ENCODE measurements around the gene IRF4.
"Not testable (repeated sequence)": the region's sequence is repeated elsewhere in the genome, so short reads cannot be mapped to it uniquely, and the experiment has no call there.

The IRF4 gene

DNA sequence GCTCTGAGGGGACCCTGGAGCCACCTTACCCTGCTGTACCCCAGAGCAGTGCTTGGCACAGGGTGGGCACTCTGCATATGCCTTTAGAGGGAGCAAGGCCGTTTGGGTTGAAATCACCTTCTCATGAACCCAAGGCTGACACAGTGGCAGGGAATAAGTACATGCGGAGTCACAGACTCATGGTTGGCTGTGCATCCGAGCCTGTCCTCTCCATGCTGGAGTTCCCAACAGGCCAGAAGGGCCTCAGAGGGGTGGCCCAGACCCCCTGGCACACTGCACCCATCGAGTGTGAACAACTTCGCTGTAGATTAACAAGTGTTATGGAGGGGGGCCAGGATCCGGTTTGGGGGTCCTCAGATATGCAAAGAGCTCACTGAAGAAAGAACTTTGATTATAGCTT, 21.0 kb upstream of the IRF4 start:
- H3K27me3 ChIP-seq (ENCODE audit: low read depth, low read length): peaks cover 5% of the 10 kb centered on the region
- no peak overlapping the region for H3K27ac ChIP-seq (ENCODE audit: low read length)
- H3K4me3 ChIP-seq (ENCODE audit: low read depth in 1 of 2, low read length in 2 of 2): no peak overlapping the region
- H3K9me3 ChIP-seq (ENCODE audit: control insufficient read depth in 1 of 2, low read length in 2 of 2): no peaks in the 10 kb centered on the region
- peaks cover 0 to 4% of the 10 kb centered on the region in 2 donors for H3K4me1 ChIP-seq (ENCODE audit: control insufficient read depth in 1 of 2, insufficient read depth in 2 of 2, low read length in 2 of 2)
- no peaks in the 10 kb centered on the region for H3K36me3 ChIP-seq (ENCODE audit: control insufficient read depth in 1 of 2, insufficient read depth in 2 of 2, low read length in 2 of 2)

DNA sequence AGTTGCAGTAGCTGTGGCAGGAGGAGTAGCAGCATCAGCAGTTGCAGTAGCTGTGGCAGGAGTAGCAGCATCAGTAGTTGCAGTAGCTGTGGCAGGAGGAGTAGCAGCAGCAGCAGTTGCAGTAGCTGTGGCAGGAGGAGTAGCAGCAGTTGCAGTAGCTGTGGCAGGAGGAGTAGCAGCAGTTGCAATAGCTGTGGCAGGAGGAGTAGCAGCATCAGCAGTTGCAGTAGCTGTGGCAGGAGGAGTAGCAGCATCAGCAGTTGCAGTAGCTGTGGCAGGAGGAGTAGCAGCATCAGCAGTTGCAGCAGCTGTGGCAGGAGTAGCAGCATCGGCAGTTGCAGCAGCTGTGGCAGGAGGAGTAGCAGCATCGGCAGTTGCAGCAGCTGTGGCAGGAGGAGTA, 19.7 kb upstream of the IRF4 start:
- H3K27me3 ChIP-seq (ENCODE audit: low read depth, low read length); H3K36me3 ChIP-seq (ENCODE audit: control insufficient read depth in 1 of 2, insufficient read depth in 2 of 2, low read length in 2 of 2); H3K9me3 ChIP-seq (ENCODE audit: control insufficient read depth in 1 of 2, low read length in 2 of 2); H3K27ac ChIP-seq (ENCODE audit: low read length); H3K4me3 ChIP-seq (ENCODE audit: low read depth in 1 of 2, low read length in 2 of 2); H3K4me1 ChIP-seq (ENCODE audit: control insufficient read depth in 1 of 2, insufficient read depth in 2 of 2, low read length in 2 of 2): not testable (repeated sequence)

DNA sequence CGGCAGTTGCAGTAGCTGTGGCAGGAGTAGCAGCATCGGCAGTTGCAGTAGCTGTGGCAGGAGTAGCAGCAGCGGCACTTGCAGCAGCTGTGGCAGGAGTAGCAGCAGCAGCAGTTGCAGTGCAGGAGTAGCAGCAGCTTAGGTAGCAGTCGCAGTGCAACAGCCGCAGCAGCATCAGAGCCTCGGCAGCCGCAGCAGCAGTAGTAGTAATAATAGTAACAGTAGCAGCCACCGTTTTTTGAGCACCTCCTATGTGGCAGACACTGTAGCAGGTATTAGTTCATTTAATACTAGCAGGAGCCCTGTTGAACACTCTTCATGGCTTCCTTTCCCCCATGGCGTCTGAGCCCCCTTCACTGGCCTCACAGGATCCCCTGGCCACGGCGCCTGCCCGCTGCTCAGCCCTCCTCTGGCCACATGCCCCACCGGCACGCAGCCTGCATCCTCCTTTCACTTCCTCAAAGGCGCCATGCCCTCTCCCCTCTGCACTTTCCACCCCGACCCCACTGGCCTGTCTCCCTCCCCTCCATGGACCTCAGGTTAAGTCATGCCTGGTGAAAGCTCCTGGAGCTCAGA, 19.1 kb upstream of the IRF4 start:
- Histone ChIP-seq H3K4me1 (ENCODE audit: control insufficient read depth in 1 of 2, insufficient read depth in 2 of 2, low read length in 2 of 2) (peaks cover 0 to 4% of the 10 kb centered on the region in 2 donors), H3K9me3 (ENCODE audit: control insufficient read depth in 1 of 2, low read length in 2 of 2) (no peaks in the 10 kb centered on the region), H3K4me3 (ENCODE audit: low read depth in 1 of 2, low read length in 2 of 2) (no peak overlapping the region), H3K36me3 (ENCODE audit: control insufficient read depth in 1 of 2, insufficient read depth in 2 of 2, low read length in 2 of 2) (no peaks in the 10 kb centered on the region), H3K27me3 (ENCODE audit: low read depth, low read length) (peaks cover 5% of the 10 kb centered on the region), H3K27ac (ENCODE audit: low read length) (no peak overlapping the region)

DNA sequence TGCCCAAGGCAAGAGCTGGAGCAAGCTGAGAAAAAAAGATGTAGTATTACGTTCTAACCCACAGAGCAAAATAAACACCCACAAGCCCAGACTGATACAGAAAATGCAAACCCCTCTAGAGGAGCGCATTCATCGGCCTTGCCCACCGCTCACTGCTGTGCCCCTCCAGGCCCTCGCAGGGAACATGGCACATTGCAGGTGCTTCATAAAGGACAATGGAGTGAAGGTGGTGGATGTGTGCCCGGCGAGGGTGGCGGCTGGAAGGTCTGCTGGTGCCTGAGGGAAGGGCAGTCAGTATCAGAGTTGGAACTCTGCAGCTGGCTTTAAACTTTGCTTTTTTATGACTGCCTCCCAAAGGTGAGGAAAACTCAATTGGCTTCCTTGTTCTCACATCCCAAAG, 18.5 kb upstream of the IRF4 start:
- Histone ChIP-seq H3K27me3 (ENCODE audit: low read depth, low read length) (peaks cover 5% of the 10 kb centered on the region), H3K27ac (ENCODE audit: low read length) (no peak overlapping the region), H3K36me3 (ENCODE audit: control insufficient read depth in 1 of 2, insufficient read depth in 2 of 2, low read length in 2 of 2) (no peaks in the 10 kb centered on the region), H3K9me3 (ENCODE audit: control insufficient read depth in 1 of 2, low read length in 2 of 2) (no peaks in the 10 kb centered on the region), H3K4me1 (ENCODE audit: control insufficient read depth in 1 of 2, insufficient read depth in 2 of 2, low read length in 2 of 2) (peaks cover 0 to 4% of the 10 kb centered on the region in 2 donors), H3K4me3 (ENCODE audit: low read depth in 1 of 2, low read length in 2 of 2) (no peak overlapping the region)

DNA sequence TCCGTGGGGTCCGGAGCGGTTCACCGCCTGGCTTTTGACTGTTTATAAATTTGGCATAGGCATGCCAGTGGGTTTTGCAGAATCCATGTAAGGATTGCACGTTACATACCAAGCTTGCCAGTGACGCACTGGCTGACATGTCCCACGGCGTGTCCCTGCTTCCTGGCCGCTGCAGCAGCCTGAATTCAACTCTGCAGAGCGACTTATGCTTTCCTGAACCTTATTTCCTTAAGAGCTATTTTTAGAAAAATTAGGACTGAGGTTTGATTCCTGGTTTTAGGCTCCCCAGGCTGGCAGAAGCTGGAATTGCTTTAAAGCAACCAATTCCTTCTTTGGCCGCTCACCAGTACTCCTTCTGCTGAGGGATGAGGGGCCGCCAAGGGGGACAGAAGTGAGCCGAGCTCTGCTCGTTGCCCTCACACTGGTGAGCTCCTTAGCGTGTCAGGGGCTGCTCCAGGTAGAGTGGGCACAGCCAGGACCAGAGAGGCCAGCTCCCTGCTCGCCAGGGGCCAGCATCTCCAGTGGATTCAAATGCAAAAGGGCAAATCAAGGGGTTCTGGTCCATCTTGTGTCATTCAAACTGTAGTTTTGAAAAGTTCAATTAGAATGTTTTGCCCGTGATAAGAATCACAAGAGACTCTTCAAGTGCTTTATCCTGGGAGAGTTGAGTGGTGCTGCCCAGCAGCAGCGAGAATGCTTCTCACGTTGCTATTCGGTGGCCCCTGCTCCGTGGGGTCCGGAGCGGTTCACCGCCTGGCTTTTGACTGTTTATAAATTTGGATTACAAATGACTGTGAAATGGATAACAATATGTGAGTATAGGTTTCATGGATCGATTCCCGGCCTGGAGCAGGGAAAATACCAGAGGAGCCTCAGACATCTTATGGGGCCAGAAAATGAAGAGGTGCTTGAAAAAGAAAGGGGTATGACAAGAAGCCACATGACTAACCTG, 17.5 kb upstream of the IRF4 start:
- Histone ChIP-seq H3K27me3 (ENCODE audit: low read depth, low read length) (peaks cover 5% of the 10 kb centered on the region), H3K9me3 (ENCODE audit: control insufficient read depth in 1 of 2, low read length in 2 of 2) (no peaks in the 10 kb centered on the region), H3K4me3 (ENCODE audit: low read depth in 1 of 2, low read length in 2 of 2) (no peak overlapping the region), H3K27ac (ENCODE audit: low read length) (no peak overlapping the region), H3K36me3 (ENCODE audit: control insufficient read depth in 1 of 2, insufficient read depth in 2 of 2, low read length in 2 of 2) (no peaks in the 10 kb centered on the region), H3K4me1 (ENCODE audit: control insufficient read depth in 1 of 2, insufficient read depth in 2 of 2, low read length in 2 of 2) (peaks cover 0 to 4% of the 10 kb centered on the region in 2 donors)

DNA sequence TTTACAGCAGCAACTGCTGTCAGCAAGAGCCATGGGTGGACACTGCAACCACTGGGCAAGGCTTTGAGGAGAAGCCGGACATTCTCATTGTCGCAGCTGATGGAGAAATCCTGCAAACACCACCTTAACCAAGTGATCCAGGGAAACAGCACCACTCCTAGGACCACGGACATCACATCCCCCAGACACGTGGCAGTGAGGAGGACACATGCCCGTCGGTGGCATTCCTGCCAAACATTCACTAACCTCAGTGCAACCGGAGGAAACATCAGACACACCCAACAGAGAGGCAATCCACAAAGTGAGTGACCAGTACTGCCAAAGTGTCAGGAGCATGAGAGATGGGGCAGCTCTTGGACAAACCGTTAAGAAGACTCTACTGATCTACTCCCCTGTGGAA, 16.6 kb upstream of the IRF4 start:
- H3K27me3 ChIP-seq (ENCODE audit: low read depth, low read length): peaks cover 8% of the 10 kb centered on the region
- no peak overlapping the region for H3K4me3 ChIP-seq (ENCODE audit: low read depth in 1 of 2, low read length in 2 of 2)

DNA sequence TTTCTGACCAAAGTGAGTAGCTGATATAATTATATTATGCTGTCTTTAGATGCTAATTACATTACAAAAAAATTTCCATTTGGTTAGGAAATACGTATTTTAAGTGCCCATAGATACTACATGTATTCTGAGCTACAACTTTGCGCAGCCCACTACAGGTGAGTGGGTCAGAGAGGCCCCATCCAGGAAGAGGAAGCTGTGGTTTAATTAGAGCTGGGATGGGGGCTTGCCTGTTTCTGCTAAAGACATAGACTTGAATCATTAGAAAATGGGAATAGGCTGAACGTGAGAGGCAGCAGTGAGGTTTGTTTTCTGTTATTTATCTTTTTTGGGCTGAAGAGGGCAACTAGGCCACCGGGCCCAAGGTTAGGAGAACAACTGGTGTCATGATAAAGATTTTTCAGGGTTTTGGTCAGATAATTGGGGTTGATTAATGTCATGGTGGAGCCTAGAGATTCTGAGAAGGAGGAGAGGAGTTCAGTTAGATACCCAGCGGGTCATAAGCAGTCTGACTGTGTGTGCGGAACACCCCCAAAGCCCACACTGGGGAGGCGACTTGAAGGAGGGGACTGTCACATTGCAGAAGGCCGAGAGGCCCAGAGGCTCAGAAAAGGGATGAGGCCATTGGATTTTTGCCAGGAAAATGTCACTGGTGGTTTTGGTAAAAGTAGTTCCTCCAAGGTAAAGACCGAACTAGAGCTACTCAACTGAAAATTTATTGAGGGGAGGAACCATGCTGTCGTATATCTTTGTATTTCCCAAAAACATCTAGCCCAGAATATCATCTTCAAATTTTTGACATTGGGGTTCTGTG, 14.5 kb upstream of the IRF4 start:
- Histone ChIP-seq H3K9me3 (ENCODE audit: control insufficient read depth in 1 of 2, low read length in 2 of 2) (no peaks in the 10 kb centered on the region), H3K36me3 (ENCODE audit: control insufficient read depth in 1 of 2, insufficient read depth in 2 of 2, low read length in 2 of 2) (no peaks in the 10 kb centered on the region), H3K27ac (ENCODE audit: low read length) (no peak overlapping the region), H3K4me3 (ENCODE audit: low read depth in 1 of 2, low read length in 2 of 2) (no peak overlapping the region), H3K27me3 (ENCODE audit: low read depth, low read length) (peaks cover 14% of the 10 kb centered on the region), H3K4me1 (ENCODE audit: control insufficient read depth in 1 of 2, insufficient read depth in 2 of 2, low read length in 2 of 2) (peaks cover 0 to 4% of the 10 kb centered on the region in 2 donors)

More for the DNA sequence above, 16.6 kb upstream of the IRF4 start:
- no peaks in the 10 kb centered on the region for H3K36me3 ChIP-seq (ENCODE audit: control insufficient read depth in 1 of 2, insufficient read depth in 2 of 2, low read length in 2 of 2)
- no peak overlapping the region for H3K27ac ChIP-seq (ENCODE audit: low read length)
- H3K9me3 ChIP-seq (ENCODE audit: control insufficient read depth in 1 of 2, low read length in 2 of 2): no peaks in the 10 kb centered on the region
- peaks cover 0 to 4% of the 10 kb centered on the region in 2 donors for H3K4me1 ChIP-seq (ENCODE audit: control insufficient read depth in 1 of 2, insufficient read depth in 2 of 2, low read length in 2 of 2)

DNA sequence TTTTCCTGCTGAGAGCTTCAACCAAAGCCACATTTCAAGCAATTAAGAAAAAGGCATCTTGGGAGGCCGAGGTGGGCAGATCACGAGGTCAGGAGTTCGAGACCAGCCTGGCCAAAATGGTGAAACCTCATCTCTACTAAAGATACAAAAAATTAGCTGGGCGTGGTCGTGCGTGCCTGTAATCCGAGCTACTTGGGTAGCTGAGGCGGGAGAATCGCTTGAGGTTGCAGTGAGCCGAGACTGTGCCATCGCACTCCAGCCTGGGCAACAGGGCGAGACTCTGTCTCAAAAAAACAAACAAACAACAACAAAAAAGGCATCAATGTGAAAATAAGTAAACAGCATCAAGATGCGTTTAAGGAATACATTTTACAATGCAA, 13.9 kb upstream of the IRF4 start:
- peaks cover 14% of the 10 kb centered on the region for H3K27me3 ChIP-seq (ENCODE audit: low read depth, low read length)
- H3K4me3 ChIP-seq (ENCODE audit: low read depth in 1 of 2, low read length in 2 of 2); H3K36me3 ChIP-seq (ENCODE audit: control insufficient read depth in 1 of 2, insufficient read depth in 2 of 2, low read length in 2 of 2); H3K4me1 ChIP-seq (ENCODE audit: control insufficient read depth in 1 of 2, insufficient read depth in 2 of 2, low read length in 2 of 2); H3K9me3 ChIP-seq (ENCODE audit: control insufficient read depth in 1 of 2, low read length in 2 of 2); H3K27ac ChIP-seq (ENCODE audit: low read length): not testable (repeated sequence)

DNA sequence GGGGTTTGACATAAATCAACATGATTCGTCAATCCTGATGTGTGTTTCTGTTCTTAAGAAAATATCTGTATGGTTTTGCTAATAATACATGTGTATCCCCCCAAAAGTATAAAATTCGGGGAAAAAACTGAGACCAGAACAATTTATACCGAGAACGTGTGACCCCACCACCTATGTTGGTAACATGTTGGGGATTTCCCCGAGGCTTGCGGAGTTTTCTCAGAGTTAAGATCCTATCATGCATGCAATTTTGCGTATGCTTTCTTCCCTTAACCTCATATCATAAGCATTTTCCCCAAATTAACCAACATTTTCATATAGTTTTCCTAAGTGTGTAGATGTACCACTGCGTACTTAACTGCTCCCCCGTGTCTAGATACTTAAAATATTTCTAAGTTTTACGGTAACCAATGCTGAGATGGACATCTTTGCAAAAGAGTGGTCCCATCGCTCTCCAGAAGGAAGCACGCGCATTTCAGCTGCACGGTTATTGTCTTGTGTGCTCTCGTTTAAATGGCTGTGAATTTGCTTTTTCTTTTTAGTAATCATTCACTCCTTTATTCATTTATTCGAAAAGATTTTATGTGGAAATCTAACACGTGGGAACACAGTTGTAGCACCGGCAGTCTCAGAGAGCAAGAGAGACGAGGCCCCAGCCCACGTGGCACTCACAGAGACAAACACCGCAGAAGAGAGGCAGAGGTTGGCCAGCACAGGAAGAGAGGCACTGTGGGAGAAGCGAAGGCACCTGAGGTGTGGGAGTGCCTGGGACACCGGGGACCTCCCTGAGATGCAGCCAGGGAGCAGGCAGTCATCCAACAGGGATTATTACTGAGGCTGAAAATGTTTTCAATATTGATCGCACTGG, 13.2 kb upstream of the IRF4 start:
- H3K9me3 ChIP-seq (ENCODE audit: control insufficient read depth in 1 of 2, low read length in 2 of 2): no peaks in the 10 kb centered on the region
- H3K27ac ChIP-seq (ENCODE audit: low read length): no peak overlapping the region
- H3K4me1 ChIP-seq (ENCODE audit: control insufficient read depth in 1 of 2, insufficient read depth in 2 of 2, low read length in 2 of 2): peaks cover 0 to 4% of the 10 kb centered on the region in 2 donors
- peaks cover 14% of the 10 kb centered on the region for H3K27me3 ChIP-seq (ENCODE audit: low read depth, low read length)
- no peak overlapping the region for H3K4me3 ChIP-seq (ENCODE audit: low read depth in 1 of 2, low read length in 2 of 2)
- no peaks in the 10 kb centered on the region for H3K36me3 ChIP-seq (ENCODE audit: control insufficient read depth in 1 of 2, insufficient read depth in 2 of 2, low read length in 2 of 2)

DNA sequence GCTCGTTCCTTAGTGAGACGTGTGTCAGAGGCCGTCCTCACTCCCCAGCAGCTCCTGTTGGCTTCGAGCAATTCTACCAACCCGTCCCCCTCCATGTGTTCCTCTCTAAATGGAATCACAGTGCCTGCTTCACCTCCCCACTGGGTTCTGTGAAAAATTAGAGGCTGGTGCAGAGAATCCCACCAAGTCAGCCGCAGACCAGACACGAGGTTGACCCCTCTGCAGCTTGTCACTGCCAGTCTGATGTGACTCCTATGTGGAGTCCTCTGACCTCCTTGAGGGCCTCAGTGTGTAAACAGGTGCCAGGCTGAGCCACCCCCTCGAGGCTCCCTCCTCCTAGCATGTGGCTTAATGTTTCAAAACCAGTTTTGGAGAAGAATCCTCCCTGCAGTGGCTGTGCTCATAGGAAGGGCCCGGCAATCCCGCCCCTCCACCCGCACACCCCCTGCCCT, 12.6 kb upstream of the IRF4 start:
- Histone ChIP-seq H3K27ac (ENCODE audit: low read length) (no peak overlapping the region), H3K36me3 (ENCODE audit: control insufficient read depth in 1 of 2, insufficient read depth in 2 of 2, low read length in 2 of 2) (no peaks in the 10 kb centered on the region), H3K4me3 (ENCODE audit: low read depth in 1 of 2, low read length in 2 of 2) (no peak overlapping the region), H3K4me1 (ENCODE audit: control insufficient read depth in 1 of 2, insufficient read depth in 2 of 2, low read length in 2 of 2) (peaks cover 0 to 2% of the 10 kb centered on the region in 2 donors), H3K9me3 (ENCODE audit: control insufficient read depth in 1 of 2, low read length in 2 of 2) (no peaks in the 10 kb centered on the region), H3K27me3 (ENCODE audit: low read depth, low read length) (peaks cover 19% of the 10 kb centered on the region)
